ENCODE measurements around the gene MSH3.
"Not testable (repeated sequence)": the region's sequence is repeated elsewhere in the genome, so short reads cannot be mapped to it uniquely, and the experiment has no call there.

GRCh38 chr5:80824159-80824558 is 169.7 kb downstream of the MSH3 start:
- not testable (repeated sequence) for TF ChIP-seq ZFP3 (CRISPR knock-in tag; IDR thresholded peaks at IDR 0.05); PATZ1 (CRISPR knock-in tag; IDR thresholded peaks at IDR 0.05; ENCODE audit: borderline replicate concordance); ZFP30 (CRISPR knock-in tag; IDR thresholded peaks at IDR 0.05); ARNTL (CRISPR knock-in tag; IDR thresholded peaks at IDR 0.05; ENCODE audit: borderline replicate concordance, low read depth); OSR1 (CRISPR knock-in tag; IDR thresholded peaks at IDR 0.05)
- TF ChIP-seq, protein P1, sequence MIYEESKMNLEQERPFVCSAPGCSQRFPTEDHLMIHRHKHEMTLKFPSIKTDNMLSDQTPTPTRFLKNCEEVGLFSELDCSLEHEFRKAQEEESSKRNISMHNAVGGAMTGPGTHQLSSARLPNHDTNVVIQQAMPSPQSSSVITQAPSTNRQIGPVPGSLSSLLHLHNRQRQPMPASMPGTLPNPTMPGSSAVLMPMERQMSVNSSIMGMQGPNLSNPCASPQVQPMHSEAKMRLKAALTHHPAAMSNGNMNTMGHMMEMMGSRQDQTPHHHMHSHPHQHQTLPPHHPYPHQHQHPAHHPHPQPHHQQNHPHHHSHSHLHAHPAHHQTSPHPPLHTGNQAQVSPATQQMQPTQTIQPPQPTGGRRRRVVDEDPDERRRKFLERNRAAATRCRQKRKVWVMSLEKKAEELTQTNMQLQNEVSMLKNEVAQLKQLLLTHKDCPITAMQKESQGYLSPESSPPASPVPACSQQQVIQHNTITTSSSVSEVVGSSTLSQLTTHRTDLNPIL (CRISPR knock-in tag; IDR thresholded peaks at IDR 0.05; ENCODE audit: low read depth) = not testable (repeated sequence)

Measured in SK-N-SH treated with all-trans-retinoic acid at 6 μM for 48 hours (cell line).